ENCODE measurements around the gene PSMD8. TPM values are rescaled to one million over a fixed set of nuclear protein-coding genes. Genes with fewer than 3 reads are reported as not detected.

Gene PSMD8
- total and polyA plus RNA-seq, 2 of the 8 experiments (the other 6 are each of a cell fraction or from before 2014, with no cell fraction given), result 170 to 486 TPM

DNA sequence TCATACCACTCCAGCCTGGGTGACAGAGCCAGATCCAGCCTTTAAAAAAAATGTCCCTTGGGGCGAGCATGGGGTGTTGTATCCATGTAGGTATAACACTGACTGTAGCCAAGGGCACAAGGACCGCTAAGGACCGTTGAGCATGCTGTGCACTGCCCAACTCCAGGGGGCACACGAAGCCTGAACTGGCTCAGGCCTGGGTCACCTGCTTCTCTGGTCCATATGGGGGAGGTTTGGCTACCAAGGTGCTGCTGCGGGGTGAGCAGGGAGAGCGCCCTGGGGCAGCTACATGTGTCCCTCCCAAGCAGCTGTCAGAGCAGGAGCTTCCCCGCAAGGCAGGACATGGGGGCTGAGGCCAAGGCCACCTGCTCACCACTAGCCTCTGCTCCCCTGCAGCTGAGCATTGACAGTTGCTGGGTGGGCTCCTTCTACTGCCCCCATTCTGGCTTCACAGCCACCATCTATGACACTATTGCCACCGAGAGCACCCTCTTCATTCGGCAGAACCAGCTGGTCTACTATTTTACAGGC is 22.4 kb upstream of the PSMD8 start:
- no peak for FAIRE-seq
- no peak overlapping the region for H2AK5ac ChIP-seq (ENCODE audit: low read depth, low read length)
- H2BK12ac ChIP-seq (ENCODE audit: low read depth, low read length), result 0 out of 2 replicates have a peak overlapping the region, but pooled peaks have one; percentile 39
- WGBS, 2 experiments (ENCODE audit: extremely low coverage in 1 of 2, insufficient coverage in 1 of 2, insufficient read length in 1 of 2, insufficient replicate concordance in 2 of 2, low coverage in 1 of 2, low lambda C conversion rate in 2 of 2, missing lambda C conversion rate in 1 of 2), result 75% methylated on average over 9 of the region's 9 CpGs; no CpG with 5 or more reads in 1 of the 2 experiments
- H3K36me3 ChIP-seq (ENCODE audit: control insufficient read depth in 2 of 4, insufficient read depth in 4 of 4, low read length in 3 of 4), result no peaks in the 10 kb centered on the region
- DNase-seq (ENCODE audit: low read depth in 1 of 2, low spot score in 2 of 2), result no peak
- no peak overlapping the region for H3K4me3 ChIP-seq (ENCODE audit: extremely low read depth in 1 of 4, insufficient read depth in 2 of 4, low read depth in 3 of 4, low read length in 4 of 4)
- H4K5ac ChIP-seq (ENCODE audit: insufficient read length, low read depth, low read length), result no peak overlapping the region
- no peak for TF ChIP-seq ATF3 (IDR thresholded peaks at IDR 0.05; ENCODE audit: insufficient read depth, low read depth, low read length)
- TF ChIP-seq HDAC6 (IDR thresholded peaks at IDR 0.05; ENCODE audit: low read depth, low read length), result no peak
- no peak for TF ChIP-seq TEAD4 (IDR thresholded peaks at IDR 0.05; ENCODE audit: low read depth, low read length)
- no peak for TF ChIP-seq CBX5 (IDR thresholded peaks at IDR 0.05; ENCODE audit: low read depth, low read length)
- TF ChIP-seq SP1 (IDR thresholded peaks at IDR 0.05; ENCODE audit: low read depth, low read length), result no peak
- peak overlapping the region; percentile 38 for H3K4ac ChIP-seq (replicated peaks; ENCODE audit: insufficient read length, low read depth, low read length)
- no peak overlapping the region for H2BK120ac ChIP-seq (replicated peaks; ENCODE audit: low read depth, low read length)
- no peaks in the 10 kb centered on the region for H3K79me1 ChIP-seq (ENCODE audit: low read depth, low read length)
- no peak overlapping the region for H3K56ac ChIP-seq (replicated peaks; ENCODE audit: insufficient read length, low read depth, low read length)
- ChIA-PET CTCF (ENCODE audit: partially characterized antibody) (interaction anchor here (0.7 to 3.8 kb wide), 7 partner anchors 9 to 209 kb away, joined by 3 to 15 read pairs (median 4); no protein-coding TSS in a partner anchor), POLR2A (ENCODE audit: partially characterized antibody) (interaction anchor here (0.7 to 1.6 kb wide), 6 partner anchors 9 to 34 kb away, joined by 3 to 6 read pairs (median 4); no protein-coding TSS in a partner anchor)
- no peaks in the 10 kb centered on the region for H3K79me2 ChIP-seq (ENCODE audit: control insufficient read depth in 1 of 2, insufficient read depth in 2 of 2, low read length in 2 of 2)
- H4K91ac ChIP-seq (replicated peaks; ENCODE audit: insufficient read length, low read length), result no peak overlapping the region
- no peaks in the 10 kb centered on the region for H3K9me3 ChIP-seq (ENCODE audit: insufficient read depth in 2 of 2, low read depth in 1 of 2, low read length in 1 of 2)
- no peak overlapping the region for H4K8ac ChIP-seq (ENCODE audit: extremely low read depth, insufficient read depth, low read length)
- no peak overlapping the region for H3K18ac ChIP-seq (ENCODE audit: extremely low read depth, low read length)
- H3K4me1 ChIP-seq (replicated peaks in 1 of 4; ENCODE audit: control insufficient read depth in 3 of 4, insufficient read depth in 4 of 4, low read length in 3 of 4), result no peaks in the 10 kb centered on the region
- H3K9ac ChIP-seq (replicated peaks in 1 of 4; ENCODE audit: extremely low read depth in 1 of 4, low read depth in 3 of 4, low read length in 3 of 4), result no peak overlapping the region
- no peaks in the 10 kb centered on the region; a peak in 1 of 7 replicates for H3K27me3 ChIP-seq (replicated peaks in 1 of 4; ENCODE audit: control insufficient read depth in 3 of 4, extremely low read depth in 1 of 4, insufficient read depth in 3 of 4, low read length in 3 of 4)
- H3K23ac ChIP-seq (ENCODE audit: insufficient read length), result no peak overlapping the region
- H4K20me1 ChIP-seq (replicated peaks in 1 of 2; ENCODE audit: control insufficient read depth in 1 of 2, insufficient read depth in 2 of 2, low read length in 2 of 2), result no peaks in the 10 kb centered on the region
- no peak overlapping the region for H2BK15ac ChIP-seq (ENCODE audit: low read length)
- H3K23me2 ChIP-seq (ENCODE audit: low read depth, low read length), result no peaks in the 10 kb centered on the region
- H3K4me2 ChIP-seq (ENCODE audit: insufficient read depth in 1 of 2, low read depth in 2 of 2, low read length in 2 of 2), result no peak overlapping the region
- no peak overlapping the region for H3K27ac ChIP-seq (ENCODE audit: low read depth, low read length)
- no peak overlapping the region for H2BK5ac ChIP-seq (ENCODE audit: low read depth, low read length)
- H3K14ac ChIP-seq (ENCODE audit: insufficient read length), result no peak overlapping the region
- H2AFZ ChIP-seq (ENCODE audit: low read length), result no peak overlapping the region
- no peak overlapping the region for H2BK20ac ChIP-seq (ENCODE audit: low read length)

Data from H1 (cell line).